SK-N-SH treated with all-trans-retinoic acid at 6 μM for 48 hours (cell line): ENCODE data around the gene EHD1.

Experiments used
- CSRNP3 ChIP-seq: fragments of 250-450 bp; sonication (Bioruptor Pico); IDR thresholded peaks from 2 replicates; pipeline ENCODE4 v1.5.1; 2021; ENCODE audit warnings: mild to moderate bottlenecking, moderate library complexity
- OSR1 ChIP-seq: fragments of 250-450 bp; sonication (Bioruptor Pico); IDR thresholded peaks from 2 replicates; pipeline ENCODE4 v1.8.0; 2022; ENCODE audit warnings: moderate library complexity, mild to moderate bottlenecking, inconsistent platforms
- PPARA ChIP-seq: fragments of 250-450 bp; sonication (Bioruptor Pico); IDR thresholded peaks from 2 replicates; pipeline ENCODE4 v1.5.0; 2020; ENCODE audit warnings: mild to moderate bottlenecking, borderline replicate concordance
- SNAI2 ChIP-seq: fragments of 250-450 bp; sonication (Bioruptor Pico); IDR thresholded peaks from 2 replicates; pipeline ENCODE4 v1.5.0; 2020; ENCODE audit warnings: mild to moderate bottlenecking, moderate library complexity
- TCF4 ChIP-seq: fragments of 250-450 bp; sonication (Bioruptor Pico); IDR thresholded peaks from 2 replicates; pipeline ENCODE4 v1.8.0; 2021; ENCODE audit warnings: mild to moderate bottlenecking, moderate library complexity, borderline replicate concordance
- ZC3H10 ChIP-seq: fragments of 250-450 bp; sonication (Bioruptor Pico); IDR thresholded peaks from 2 replicates; pipeline ENCODE4 v1.5.1; 2021; ENCODE audit warnings: mild to moderate bottlenecking, moderate library complexity
- ZFP3 ChIP-seq: fragments of 250-450 bp; sonication (Bioruptor Pico); IDR thresholded peaks from 2 replicates; pipeline ENCODE4 v1.5.0; 2020; ENCODE audit warnings: mild to moderate bottlenecking, moderate library complexity
- TF ChIP-seq, protein P1 (sequence below): fragments of 250-450 bp; sonication (Bioruptor Pico); IDR thresholded peaks from 2 replicates; pipeline ENCODE4 v1.8.0; 2020; ENCODE audit warnings: mild to moderate bottlenecking, moderate library complexity, borderline replicate concordance

GRCh38 chr11:64803158-64803845 is 75.1 kb downstream of the EHD1 start, which contains the start of gene MAP4K2:
- TF ChIP-seq SNAI2 (no peak), ZC3H10 (CRISPR knock-in tag) (no peak), ZFP3 (CRISPR knock-in tag) (no peak), TCF4 (CRISPR knock-in tag) (no peak), CSRNP3 (CRISPR knock-in tag) (no peak), PPARA (no peak), OSR1 (CRISPR knock-in tag) (no peak)
- TF ChIP-seq, protein P1, sequence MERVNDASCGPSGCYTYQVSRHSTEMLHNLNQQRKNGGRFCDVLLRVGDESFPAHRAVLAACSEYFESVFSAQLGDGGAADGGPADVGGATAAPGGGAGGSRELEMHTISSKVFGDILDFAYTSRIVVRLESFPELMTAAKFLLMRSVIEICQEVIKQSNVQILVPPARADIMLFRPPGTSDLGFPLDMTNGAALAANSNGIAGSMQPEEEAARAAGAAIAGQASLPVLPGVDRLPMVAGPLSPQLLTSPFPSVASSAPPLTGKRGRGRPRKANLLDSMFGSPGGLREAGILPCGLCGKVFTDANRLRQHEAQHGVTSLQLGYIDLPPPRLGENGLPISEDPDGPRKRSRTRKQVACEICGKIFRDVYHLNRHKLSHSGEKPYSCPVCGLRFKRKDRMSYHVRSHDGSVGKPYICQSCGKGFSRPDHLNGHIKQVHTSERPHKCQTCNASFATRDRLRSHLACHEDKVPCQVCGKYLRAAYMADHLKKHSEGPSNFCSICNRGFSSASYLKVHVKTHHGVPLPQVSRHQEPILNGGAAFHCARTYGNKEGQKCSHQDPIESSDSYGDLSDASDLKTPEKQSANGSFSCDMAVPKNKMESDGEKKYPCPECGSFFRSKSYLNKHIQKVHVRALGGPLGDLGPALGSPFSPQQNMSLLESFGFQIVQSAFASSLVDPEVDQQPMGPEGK (CRISPR knock-in tag): no peak
